Choroid plexus epithelial cell (primary cell): ENCODE results near the gene USP4.

Source experiments
- DNase-seq: peaks from one replicate; pipeline ENCODE4 v3.0.0-alpha.2; 2010; ENCODE audit warnings: low read depth
- H3K4me3 ChIP-seq: 2 replicates; pipeline ENCODE4 v1.5.1; 2011; ENCODE audit warnings: low read depth, mild to moderate bottlenecking, control low read depth, low read length, moderate library complexity
- CTCF ChIP-seq: conservative IDR thresholded peaks from 2 replicates; pipeline ENCODE4 v1.5.1; 2011; ENCODE audit warnings: low read depth, mild to moderate bottlenecking, control low read depth, inconsistent platforms, low read length, moderate library complexity

Gene USP4

DNA sequence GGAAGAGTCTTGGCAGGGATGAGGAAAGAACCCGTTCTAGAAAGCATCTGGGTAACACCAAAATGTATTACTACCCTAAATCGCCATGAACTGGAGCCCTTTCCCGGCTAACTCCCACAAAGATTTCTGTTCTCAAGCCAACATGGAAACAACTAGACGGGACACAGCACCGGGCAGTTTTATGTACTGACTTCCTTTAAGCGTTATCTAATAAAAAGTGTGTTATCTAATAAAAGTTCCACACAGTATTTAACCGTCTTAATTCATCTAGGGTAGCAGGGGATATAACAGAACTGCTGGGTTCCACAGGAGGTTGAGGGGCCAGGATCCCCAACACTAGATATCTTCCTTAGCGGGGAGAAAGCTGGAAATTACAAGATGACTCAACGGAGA lies 62.5 kb downstream of the USP4 start:
- no peak for TF ChIP-seq CTCF
- peak overlapping the region; percentile 67 for H3K4me3 ChIP-seq
- peak; percentile 54 for DNase-seq

- peak; percentile 89 for DNase-seq
- TF ChIP-seq CTCF, result no peak
- peak within 1 kb of the TSS; percentile 67 for H3K4me3 ChIP-seq
Measured at GRCh38 chr3:49276475-49277382, 63.1 kb downstream of the USP4 start, which contains the start of gene C3orf62. Gene C3orf62 (minus strand): TSS chr3:49277232. CDS start chr3:49276872, 360 bp downstream.

- TF ChIP-seq CTCF, result no peak
- H3K4me3 ChIP-seq, result no peak overlapping the region
- DNase-seq, result peak; percentile 34
Measured at GRCh38 chr3:49273825-49274532, 65.9 kb downstream of the USP4 start.

GRCh38 chr3:49271047-49271446 lies 68.8 kb downstream of the USP4 start:
- no peak overlapping the region for H3K4me3 ChIP-seq
- no peak for TF ChIP-seq CTCF
- DNase-seq, result no peak

- TF ChIP-seq CTCF, result no peak
- H3K4me3 ChIP-seq, result no peak overlapping the region
- DNase-seq, result no peak
Measured at GRCh38 chr3:49270156-49270500, 69.7 kb downstream of the USP4 start.

DNA sequence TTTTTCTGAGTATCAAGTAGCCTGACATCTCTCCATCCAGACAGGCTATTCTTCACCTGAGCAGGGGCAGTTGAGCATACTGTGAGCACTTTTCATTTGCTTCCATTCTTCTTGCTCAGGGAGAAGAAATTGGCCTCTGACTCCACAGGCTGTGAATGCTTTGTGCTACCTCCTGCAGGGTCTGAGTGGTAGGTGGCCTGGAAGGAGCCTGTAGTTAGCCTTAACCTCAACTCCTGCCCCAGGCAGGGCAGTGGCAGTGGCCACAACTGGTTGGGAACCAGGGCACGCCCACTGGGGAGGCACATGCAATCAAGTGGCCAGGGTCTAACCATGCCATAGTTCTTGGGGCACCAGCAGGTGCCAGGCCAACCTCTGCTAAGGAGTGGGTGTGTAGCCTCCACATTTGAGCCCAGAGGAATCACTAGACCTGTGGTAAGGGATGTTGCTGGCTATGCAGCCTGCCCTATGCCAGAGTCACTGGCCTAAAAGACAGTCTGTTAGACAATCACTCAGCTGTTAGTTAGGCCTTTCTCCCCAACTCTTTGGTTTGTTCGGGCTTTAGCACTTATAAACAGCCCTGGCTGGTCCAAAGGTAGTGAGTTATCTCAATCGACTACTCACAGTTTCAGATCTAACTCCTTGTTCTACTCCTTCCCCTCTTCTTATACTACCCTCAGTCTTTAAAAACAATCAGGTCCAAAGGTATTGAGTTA lies 70.3 kb downstream of the USP4 start:
- TF ChIP-seq CTCF, result no peak

More for the DNA sequence above, 70.3 kb downstream of the USP4 start:
- H3K4me3 ChIP-seq, result no peak overlapping the region
- DNase-seq, result no peak
